Measurements from ENCODE around the gene FGGY. TPM values are rescaled to one million over a fixed set of nuclear protein-coding genes. Genes with fewer than 3 reads are reported as not detected.

FGGY gene
- total RNA-seq, 1 experiment from 2014 or later, result 14.6 TPM

DNA sequence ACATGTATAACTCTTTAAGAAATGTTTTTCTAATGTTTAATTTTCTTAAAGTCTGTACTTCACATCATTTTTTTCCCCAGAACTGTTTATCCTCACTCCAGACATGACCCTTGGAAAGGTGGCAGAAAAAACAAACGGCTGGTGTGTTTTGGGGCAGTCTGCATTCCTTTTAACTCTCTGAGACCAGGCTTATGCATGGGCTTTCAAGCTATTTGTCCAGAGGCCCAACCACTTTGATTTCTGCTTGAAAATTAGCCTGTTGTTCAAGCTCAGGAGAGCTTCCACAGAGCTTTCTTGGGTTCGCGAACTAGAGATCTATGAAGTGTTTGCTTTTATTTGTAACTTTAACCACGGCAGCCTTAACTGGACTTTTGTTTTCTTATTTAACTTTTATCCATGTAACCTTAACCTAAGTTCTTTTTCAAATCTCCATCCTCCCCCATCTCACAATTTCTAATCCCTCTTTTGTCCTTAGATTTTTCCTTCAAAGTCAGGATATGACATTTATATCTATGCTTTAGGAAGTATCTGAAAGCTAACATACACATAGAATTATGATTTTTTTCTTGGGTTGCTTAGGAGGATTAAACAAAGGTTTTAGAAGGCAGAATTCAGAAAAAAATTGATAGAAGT lies 111.8 kb downstream of the FGGY start:
- Histone ChIP-seq H3K9me3 (ENCODE audit: control insufficient read depth, low read depth, low read length) (no peaks in the 10 kb centered on the region), H2AK5ac (ENCODE audit: insufficient read length, low read length) (no peak overlapping the region), H3K27ac (ENCODE audit: insufficient read length, low read depth, low read length) (no peak overlapping the region), H3K4ac (ENCODE audit: low read depth, low read length) (no peak overlapping the region), H3K4me1 (ENCODE audit: insufficient read depth, low read length) (peaks cover 4% of the 10 kb centered on the region; the same call in 1 of the 2 replicates), H3K56ac (ENCODE audit: insufficient read length, low read depth, low read length) (no peak overlapping the region), H3K9ac (ENCODE audit: extremely low read depth, insufficient read length, low read length) (no peak overlapping the region), H2BK15ac (ENCODE audit: low read depth, low read length) (no peak overlapping the region), H3T11ph (ENCODE audit: low read length) (no peak overlapping the region), H4K8ac (replicated peaks; ENCODE audit: insufficient read length, low read depth, low read length) (no peak overlapping the region), H3K4me2 (ENCODE audit: insufficient read depth, insufficient read length, low read length) (no peak overlapping the region), H3K18ac (ENCODE audit: insufficient read length, low read depth, low read length) (no peak overlapping the region), H2AFZ (ENCODE audit: low read length) (no peak overlapping the region), H2BK20ac (ENCODE audit: low read depth, low read length, poor library complexity, severe bottlenecking) (no peak overlapping the region), H2BK5ac (ENCODE audit: insufficient read length, low read length) (no peak overlapping the region), H4K20me1 (ENCODE audit: control insufficient read depth, insufficient read depth, insufficient read length) (no peaks in the 10 kb centered on the region), H2BK120ac (ENCODE audit: low read depth, low read length, poor library complexity, severe bottlenecking) (no peak overlapping the region), H4K91ac (ENCODE audit: insufficient read length, low read depth, low read length) (no peak overlapping the region), H3K27me3 (ENCODE audit: insufficient read depth, low read length) (no peaks in the 10 kb centered on the region), H4K5ac (ENCODE audit: insufficient read length, low read depth, low read length) (no peak overlapping the region), H3K79me1 (ENCODE audit: insufficient read depth, low read depth, low read length, poor library complexity, severe bottlenecking) (no peaks in the 10 kb centered on the region), H3K23me2 (ENCODE audit: insufficient read length, low read depth, low read length, poor library complexity, severe bottlenecking) (no peaks in the 10 kb centered on the region), H2BK12ac (ENCODE audit: insufficient read length, low read depth, low read length) (no peak overlapping the region), H3K23ac (ENCODE audit: insufficient read length, low read depth, low read length) (no peak overlapping the region), H3K79me2 (ENCODE audit: insufficient read depth, low read length) (0 out of 2 replicates have a peak, but pooled peaks cover 1% of the 10 kb centered on the region), H3K14ac (ENCODE audit: insufficient read depth, low read length) (no peak overlapping the region)
- no CpG with 5 or more reads among the region's 4 CpGs for WGBS (ENCODE audit: extremely low coverage, insufficient read length, low lambda C conversion rate)
- TF ChIP-seq, protein P1, sequence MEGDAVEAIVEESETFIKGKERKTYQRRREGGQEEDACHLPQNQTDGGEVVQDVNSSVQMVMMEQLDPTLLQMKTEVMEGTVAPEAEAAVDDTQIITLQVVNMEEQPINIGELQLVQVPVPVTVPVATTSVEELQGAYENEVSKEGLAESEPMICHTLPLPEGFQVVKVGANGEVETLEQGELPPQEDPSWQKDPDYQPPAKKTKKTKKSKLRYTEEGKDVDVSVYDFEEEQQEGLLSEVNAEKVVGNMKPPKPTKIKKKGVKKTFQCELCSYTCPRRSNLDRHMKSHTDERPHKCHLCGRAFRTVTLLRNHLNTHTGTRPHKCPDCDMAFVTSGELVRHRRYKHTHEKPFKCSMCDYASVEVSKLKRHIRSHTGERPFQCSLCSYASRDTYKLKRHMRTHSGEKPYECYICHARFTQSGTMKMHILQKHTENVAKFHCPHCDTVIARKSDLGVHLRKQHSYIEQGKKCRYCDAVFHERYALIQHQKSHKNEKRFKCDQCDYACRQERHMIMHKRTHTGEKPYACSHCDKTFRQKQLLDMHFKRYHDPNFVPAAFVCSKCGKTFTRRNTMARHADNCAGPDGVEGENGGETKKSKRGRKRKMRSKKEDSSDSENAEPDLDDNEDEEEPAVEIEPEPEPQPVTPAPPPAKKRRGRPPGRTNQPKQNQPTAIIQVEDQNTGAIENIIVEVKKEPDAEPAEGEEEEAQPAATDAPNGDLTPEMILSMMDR (conservative IDR thresholded peaks at IDR 0.05), result no peak
- Mint-ChIP-seq H3K27me3 (ENCODE audit: low read depth) (no peaks in the 10 kb centered on the region), H3K36me3 (ENCODE audit: insufficient read depth in 1 of 3, low read depth in 3 of 3) (peaks cover 0 to 11% (median 0%) of the 10 kb centered on the region in 3 experiments; a peak in 1 of 7 replicates), H3K4me3 (no peak overlapping the region), H3K27ac (peak overlapping the region in 1 of 3 experiments; percentile 11; a peak in 1 of 7 replicates), H3K9me3 (0 out of 5 replicates have a peak, but pooled peaks cover 0 to 1% of the 10 kb centered on the region in 2 experiments), H3K4me1 (peaks cover 18 to 22% of the 10 kb centered on the region in 2 experiments)
- no peak for DNase-seq
